AG20443 (cell line): ENCODE data around the gene DDX46.
"Not testable (repeated sequence)": the region's sequence is repeated elsewhere in the genome, so short reads cannot be mapped to it uniquely, and the experiment has no call there.

Source experiments
- DNase-seq: peaks from one replicate; pipeline ENCODE4 v3.0.0; 2012; ENCODE audit warnings: low spot score, mixed read lengths

DDX46 gene

DNA sequence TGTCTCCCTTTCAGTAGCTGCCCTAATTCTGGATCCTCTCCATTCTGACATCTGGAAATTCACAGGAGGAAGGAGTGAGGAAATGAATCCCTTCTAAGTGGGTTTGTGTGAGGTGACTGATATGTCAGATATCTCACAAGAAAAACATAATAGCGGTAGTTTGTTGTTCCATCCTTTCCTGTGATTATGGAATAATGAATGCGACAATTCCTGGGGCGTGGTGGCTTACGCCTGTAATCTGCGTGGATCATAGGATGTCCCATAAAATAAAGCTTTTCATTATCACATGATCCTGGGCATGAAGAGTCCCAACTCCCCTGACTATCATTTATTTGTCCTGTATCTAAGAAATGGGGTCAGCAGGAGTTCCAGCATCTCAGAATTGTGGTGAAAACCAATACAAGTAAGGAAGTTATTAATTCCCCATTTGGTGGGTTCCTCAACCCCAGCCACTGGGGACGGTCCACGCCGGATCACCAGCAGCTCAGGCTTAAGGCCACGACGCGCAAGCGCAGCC lies 86.8 kb downstream of the DDX46 start:
- DNase-seq, result no peak

GRCh38 chr5:134845852-134846640 lies 87.5 kb downstream of the DDX46 start, which contains the start of gene C5orf24:
Gene C5orf24 (plus strand): TSS chr5:134845968. CDS start chr5:134854901, 8,933 bp downstream.
- peak; percentile 99 for DNase-seq

DNA sequence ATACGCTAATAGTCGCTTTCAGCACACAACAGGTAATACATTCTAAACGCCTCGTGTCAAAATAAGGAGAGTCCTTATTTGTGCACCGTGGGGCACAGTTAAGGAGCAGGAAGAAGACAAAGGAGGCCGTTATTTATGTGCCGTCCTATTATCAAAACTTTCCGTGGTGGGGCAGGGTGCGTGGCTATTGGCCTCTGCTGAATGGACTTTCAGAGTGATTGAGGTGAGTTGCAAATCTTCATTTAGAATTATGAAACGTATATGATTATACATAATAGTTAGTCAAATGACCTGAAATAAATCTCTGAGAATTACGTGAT lies 88.0 kb downstream of the DDX46 start:
- peak; percentile 18 for DNase-seq

DNA sequence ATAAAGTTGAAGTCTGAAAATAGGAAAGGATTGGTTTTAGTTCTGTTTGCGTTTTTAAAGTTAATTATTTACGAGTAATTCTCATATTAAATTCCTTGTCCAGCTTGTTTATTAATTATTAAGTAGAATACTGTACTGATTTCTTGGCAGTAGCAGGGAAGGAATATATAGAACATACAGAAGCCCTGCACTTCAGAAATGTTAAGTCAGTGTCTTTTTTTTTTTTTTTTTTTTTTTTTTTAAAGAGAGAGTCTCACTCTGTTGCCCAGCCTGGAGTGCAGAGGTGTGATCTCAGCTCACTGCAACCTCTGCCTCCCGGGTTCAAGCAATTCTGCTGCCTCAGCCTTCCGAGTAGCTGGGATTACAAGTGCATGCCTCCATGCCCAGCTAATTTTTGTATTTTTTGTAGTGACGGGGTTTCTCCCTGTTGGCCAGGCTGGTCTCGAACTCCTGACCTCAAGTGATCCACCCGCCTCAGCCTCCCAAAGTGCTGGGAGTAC lies 90.9 kb downstream of the DDX46 start:
- DNase-seq, result not testable (repeated sequence)

GRCh38 chr5:134851307-134851923 lies 92.8 kb downstream of the DDX46 start:
- peak; percentile 45 for DNase-seq

GRCh38 chr5:134856465-134856864 lies 97.9 kb downstream of the DDX46 start:
- DNase-seq, result not testable (repeated sequence)

DNA sequence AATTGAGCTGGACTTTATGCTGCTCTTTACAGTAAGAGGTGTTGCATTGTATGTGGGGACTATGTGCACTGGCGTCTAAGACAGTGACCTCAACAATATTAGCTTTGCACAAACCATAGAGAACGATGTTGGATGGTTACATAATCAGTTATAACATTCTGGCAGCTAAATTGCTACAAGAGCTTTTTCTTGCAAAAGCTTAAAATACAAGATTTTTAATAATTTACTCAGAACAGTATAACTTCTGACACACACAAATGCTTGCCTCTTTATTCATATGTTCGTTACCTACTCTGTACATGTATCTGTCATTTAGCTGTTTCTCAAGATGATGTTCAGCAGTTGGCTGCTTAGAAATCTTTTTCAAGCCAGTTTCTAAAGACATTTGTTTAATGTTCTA lies 98.8 kb downstream of the DDX46 start:
- no peak for DNase-seq

- no peak for DNase-seq
These were observed 106.1 kb downstream of the DDX46 start for GRCh38 chr5:134864707-134865106.

- no peak for DNase-seq
These were observed 114.9 kb downstream of the DDX46 start for GRCh38 chr5:134873494-134873893.

DNA sequence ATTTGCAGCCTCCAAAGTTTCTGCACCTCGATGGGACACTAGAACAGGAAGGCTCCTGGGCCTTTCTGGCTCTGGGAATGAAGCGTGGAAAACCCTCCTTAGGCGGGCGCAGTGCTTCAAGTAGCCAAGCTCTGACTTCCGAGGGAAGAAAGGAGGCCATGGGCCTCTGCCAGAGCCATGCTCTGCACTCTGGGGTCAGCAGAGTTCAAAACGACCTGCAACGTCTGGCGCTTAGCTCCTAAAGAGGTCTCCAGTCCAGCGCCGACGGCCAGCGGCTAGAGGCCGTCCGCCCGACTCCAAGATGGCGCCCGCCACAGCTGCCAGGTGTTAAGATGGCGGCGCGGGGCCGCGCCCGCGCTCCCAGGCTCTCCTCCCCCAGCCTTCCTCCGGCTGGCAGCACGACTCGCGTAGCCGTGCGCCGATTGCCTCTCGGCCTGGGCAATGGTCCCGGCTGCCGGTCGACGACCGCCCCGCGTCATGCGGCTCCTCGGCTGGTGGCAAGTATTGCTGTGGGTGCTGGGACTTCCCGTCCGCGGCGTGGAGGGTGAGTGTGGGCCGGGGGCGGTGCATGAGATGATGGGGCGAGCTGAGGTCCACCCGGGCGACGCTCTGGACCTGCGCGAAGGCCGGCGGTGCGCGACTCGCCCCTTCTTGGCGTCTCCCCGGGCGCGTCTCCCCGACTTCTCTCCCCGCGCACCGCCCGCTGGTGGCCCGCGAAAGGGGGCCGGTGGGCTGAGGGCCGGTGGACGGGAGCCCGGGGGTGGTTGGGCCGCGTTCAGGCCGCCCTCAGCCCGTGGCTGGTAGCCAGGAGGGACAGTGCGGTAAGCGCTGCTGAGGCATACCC lies 115.6 kb downstream of the DDX46 start, which contains the start of gene TXNDC15:
TSS of gene TXNDC15 (plus strand) at position 385 of the 844 bp plus-strand sequence. CDS start at position 442, 57 bp downstream.
- DNase-seq, result peak; percentile 95

- DNase-seq, result peak; percentile 82
These were observed 116.5 kb downstream of the DDX46 start for GRCh38 chr5:134874831-134875655.

GRCh38 chr5:134877159-134877558 lies 118.6 kb downstream of the DDX46 start:
- no peak for DNase-seq

DNA sequence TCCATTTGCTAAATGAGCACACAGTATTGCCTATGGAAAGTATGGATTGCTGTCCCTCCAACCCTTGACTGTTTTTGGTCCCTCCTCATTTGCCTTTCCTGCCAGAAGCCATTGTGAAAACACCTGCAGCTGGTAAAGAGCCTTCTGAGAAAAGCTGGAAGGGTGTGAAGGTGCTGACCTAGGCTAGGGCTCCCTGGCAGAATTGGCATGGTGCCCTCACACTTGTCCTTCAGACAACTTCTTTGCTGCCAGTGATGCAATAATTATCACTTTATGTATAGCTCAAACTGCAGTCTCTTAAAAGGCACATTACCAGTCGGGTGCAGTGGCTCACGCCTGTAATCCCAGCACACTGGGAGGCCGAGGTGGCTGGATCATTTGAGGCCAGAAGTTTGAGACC lies 119.8 kb downstream of the DDX46 start:
- DNase-seq, result no peak

GRCh38 chr5:134879456-134879855 lies 120.9 kb downstream of the DDX46 start:
- DNase-seq, result no peak
